HS-27A (cell line): ENCODE measurements around the gene SYNPO2L.
"Not testable (repeated sequence)": the region's sequence is repeated elsewhere in the genome, so short reads cannot be mapped to it uniquely, and the experiment has no call there.

Experiments used
- DNase-seq: peaks from one replicate; pipeline ENCODE4 v3.0.0-alpha.2; 2012; ENCODE audit warnings: low read depth, missing footprints

Gene SYNPO2L

GRCh38 chr10:73655990-73656298 lies at the start of gene SYNPO2L:
Gene SYNPO2L (minus strand): TSS chr10:73656029. CDS start chr10:73655922, 107 bp downstream.
- no peak for DNase-seq

GRCh38 chr10:73703924-73704323 lies 48.1 kb upstream of the SYNPO2L start:
- not testable (repeated sequence) for DNase-seq

- not testable (repeated sequence) for DNase-seq
Observed at GRCh38 chr10:73698819-73699218, 43.0 kb upstream of the SYNPO2L start.

- not testable (repeated sequence) for DNase-seq
Observed at GRCh38 chr10:73697675-73698159, 41.9 kb upstream of the SYNPO2L start, which contains the start of gene AGAP5. Gene AGAP5 (minus strand): TSS chr10:73698109. CDS start chr10:73697755, 354 bp downstream.

GRCh38 chr10:73695302-73695701 lies 39.5 kb upstream of the SYNPO2L start:
- DNase-seq = not testable (repeated sequence)

- not testable (repeated sequence) for DNase-seq
Observed at GRCh38 chr10:73690755-73691154, 34.9 kb upstream of the SYNPO2L start.

GRCh38 chr10:73689596-73689995 lies 33.8 kb upstream of the SYNPO2L start:
- not testable (repeated sequence) for DNase-seq

- not testable (repeated sequence) for DNase-seq
Observed at GRCh38 chr10:73687641-73688040, 31.8 kb upstream of the SYNPO2L start.

- not testable (repeated sequence) for DNase-seq
Observed at GRCh38 chr10:73674546-73674945, 18.7 kb upstream of the SYNPO2L start.

- DNase-seq = not testable (repeated sequence)
Observed at GRCh38 chr10:73668378-73668777, 12.5 kb upstream of the SYNPO2L start.

GRCh38 chr10:73666153-73666809 lies 10.5 kb upstream of the SYNPO2L start:
- DNase-seq = not testable (repeated sequence)

- not testable (repeated sequence) for DNase-seq
Observed at GRCh38 chr10:73665581-73665980, 9.8 kb upstream of the SYNPO2L start.

GRCh38 chr10:73664156-73665040 lies 8.6 kb upstream of the SYNPO2L start:
- DNase-seq = not testable (repeated sequence)

- DNase-seq = not testable (repeated sequence)
Observed at GRCh38 chr10:73663621-73664020, 7.8 kb upstream of the SYNPO2L start.

- not testable (repeated sequence) for DNase-seq
Observed at GRCh38 chr10:73662705-73663104, 6.9 kb upstream of the SYNPO2L start.

GRCh38 chr10:73655257-73655989 lies 406 bp downstream of the SYNPO2L start:
- DNase-seq = no peak

- no peak for DNase-seq
Observed at GRCh38 chr10:73653701-73654100, 2.1 kb downstream of the SYNPO2L start.

GRCh38 chr10:73653195-73653594 lies 2.6 kb downstream of the SYNPO2L start:
- DNase-seq = no peak

- no peak for DNase-seq
Observed at GRCh38 chr10:73650537-73651331, 5.1 kb downstream of the SYNPO2L start.

- DNase-seq = no peak
Observed at GRCh38 chr10:73649876-73650536, 5.8 kb downstream of the SYNPO2L start.
